ENCODE data around the gene BTBD19.

DNA sequence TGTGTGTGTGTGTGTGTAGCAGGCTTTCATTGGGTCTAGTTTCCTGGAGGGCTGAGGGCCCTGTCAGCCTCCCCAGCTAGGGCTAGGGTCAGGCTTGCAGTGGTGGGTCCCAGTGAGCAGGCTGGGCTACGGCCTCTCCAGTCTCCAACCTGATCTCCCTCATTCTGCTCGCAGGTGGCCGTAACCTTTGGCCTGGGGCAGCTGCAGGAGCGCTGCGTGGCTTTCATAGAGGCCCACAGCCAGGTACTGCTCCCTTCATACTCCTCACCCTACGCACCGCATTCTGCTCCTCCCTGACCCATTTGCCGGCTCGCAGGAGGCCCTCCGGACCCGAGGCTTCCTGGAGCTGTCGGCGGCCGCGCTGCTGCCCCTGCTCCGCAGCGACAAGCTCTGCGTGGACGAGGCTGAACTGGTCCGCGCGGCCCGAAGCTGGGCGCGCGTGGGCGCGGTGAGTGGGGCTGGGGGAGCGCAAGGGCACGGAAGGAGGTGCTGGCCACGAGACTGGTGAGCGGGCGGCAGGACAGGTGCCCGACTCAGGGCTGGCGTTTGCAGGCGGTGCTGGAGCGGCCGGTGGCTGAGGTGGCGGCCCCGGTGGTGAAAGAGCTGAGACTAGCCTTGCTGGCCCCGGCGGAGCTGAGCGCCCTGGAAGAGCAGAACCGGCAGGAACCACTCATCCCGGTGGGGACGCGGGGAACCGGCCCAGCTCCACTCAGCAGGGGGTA, 4.7 kb downstream of the BTBD19 start:
- no peak for TF ChIP-seq CTCF (IDR thresholded peaks at IDR 0.05)
- TF ChIP-seq POLR2A (IDR thresholded peaks at IDR 0.05) = no peak

Measured in lower leg skin (tissue), 3 donors.